OCI-LY7 (cell line): ENCODE data around the gene KAZN.

Experiments used
- EZH2phosphoT487 ChIP-seq: fragments of 200-600 bp; sonication (generic); IDR thresholded peaks from 2 replicates; pipeline ENCODE4 v1.6.1; 2018; ENCODE audit warnings: low read depth, borderline replicate concordance, mild to moderate bottlenecking, mixed run types, antibody characterized with exemption, low read length, moderate library complexity, mixed read lengths
- TF ChIP-seq, protein P1 (sequence below): fragments of 200-600 bp; sonication (generic); conservative IDR thresholded peaks from 2 replicates; pipeline ENCODE4 v1.5.1; 2014; ENCODE audit warnings: mild to moderate bottlenecking, antibody characterized with exemption, low read length, moderate library complexity, mixed read lengths

DNA sequence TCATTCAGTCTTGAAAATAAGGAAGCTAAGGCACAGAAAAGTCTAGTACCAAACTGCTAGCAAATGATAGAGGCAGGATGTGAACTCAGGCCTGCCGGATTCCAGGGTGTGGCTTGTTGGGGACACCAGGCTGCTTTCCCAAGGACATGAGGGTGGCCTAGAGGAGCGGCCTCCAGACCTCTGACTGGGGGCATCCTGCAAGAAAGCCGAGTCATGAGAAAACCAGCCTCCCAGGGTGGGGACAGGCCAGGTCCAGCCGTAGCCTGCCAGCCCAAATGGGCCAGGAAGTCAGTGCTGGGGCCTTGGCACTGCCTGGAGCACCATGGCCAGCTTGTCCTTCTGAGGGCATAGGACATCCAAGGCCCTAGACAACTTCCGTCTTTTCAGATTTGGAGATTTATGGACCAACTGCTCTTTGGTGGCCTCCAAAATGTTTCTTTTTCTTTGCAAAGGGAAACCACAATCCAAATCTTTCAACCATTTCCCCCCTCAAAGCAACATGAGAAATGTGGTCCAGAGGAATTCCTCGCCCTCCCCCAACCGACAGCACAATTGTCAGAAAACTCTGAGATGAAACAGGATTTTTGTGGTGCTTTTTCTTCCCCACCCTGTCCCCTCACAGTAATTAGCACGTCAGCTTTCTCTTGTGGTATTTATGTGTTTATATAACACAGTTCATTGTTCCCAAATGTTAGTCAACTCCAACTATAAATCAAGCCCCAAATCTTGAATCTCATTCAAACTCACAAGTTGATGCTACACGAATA is 212.3 kb downstream of the KAZN start:
- TF ChIP-seq, protein P1, sequence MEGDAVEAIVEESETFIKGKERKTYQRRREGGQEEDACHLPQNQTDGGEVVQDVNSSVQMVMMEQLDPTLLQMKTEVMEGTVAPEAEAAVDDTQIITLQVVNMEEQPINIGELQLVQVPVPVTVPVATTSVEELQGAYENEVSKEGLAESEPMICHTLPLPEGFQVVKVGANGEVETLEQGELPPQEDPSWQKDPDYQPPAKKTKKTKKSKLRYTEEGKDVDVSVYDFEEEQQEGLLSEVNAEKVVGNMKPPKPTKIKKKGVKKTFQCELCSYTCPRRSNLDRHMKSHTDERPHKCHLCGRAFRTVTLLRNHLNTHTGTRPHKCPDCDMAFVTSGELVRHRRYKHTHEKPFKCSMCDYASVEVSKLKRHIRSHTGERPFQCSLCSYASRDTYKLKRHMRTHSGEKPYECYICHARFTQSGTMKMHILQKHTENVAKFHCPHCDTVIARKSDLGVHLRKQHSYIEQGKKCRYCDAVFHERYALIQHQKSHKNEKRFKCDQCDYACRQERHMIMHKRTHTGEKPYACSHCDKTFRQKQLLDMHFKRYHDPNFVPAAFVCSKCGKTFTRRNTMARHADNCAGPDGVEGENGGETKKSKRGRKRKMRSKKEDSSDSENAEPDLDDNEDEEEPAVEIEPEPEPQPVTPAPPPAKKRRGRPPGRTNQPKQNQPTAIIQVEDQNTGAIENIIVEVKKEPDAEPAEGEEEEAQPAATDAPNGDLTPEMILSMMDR: no peak
- TF ChIP-seq EZH2phosphoT487: no peak
